ACC112 (cell line): ENCODE data around the gene C2orf76.
"Not testable (repeated sequence)": the region's sequence is repeated elsewhere in the genome, so short reads cannot be mapped to it uniquely, and the experiment has no call there.

Source experiments
- H2AFZ ChIP-seq: fragments of 200-600 bp; sonication (generic); one replicate; pipeline ENCODE4 v1.6.0; 2017; ENCODE audit warnings: antibody characterized with exemption, low read length; ENCODE audit not compliant: unreplicated experiment
- H3K27ac ChIP-seq: fragments of 200-600 bp; sonication (generic); 2 replicates; pipeline ENCODE4 v1.5.1; 2014; ENCODE audit warnings: low read depth, mild to moderate bottlenecking, antibody characterized with exemption, low read length, moderate library complexity
- H3K27me3 ChIP-seq: fragments of 200-600 bp; sonication (generic); 2 replicates; pipeline ENCODE4 v1.6.1; 2014; ENCODE audit warnings: mild to moderate bottlenecking, antibody characterized with exemption, low read length, moderate library complexity, mixed read lengths; ENCODE audit not compliant: insufficient read depth
- H3K36me3 ChIP-seq: fragments of 200-600 bp; sonication (generic); 2 replicates; pipeline ENCODE4 v1.6.1; 2016; ENCODE audit warnings: mild to moderate bottlenecking, antibody characterized with exemption, low read length, moderate library complexity, mixed read lengths; ENCODE audit not compliant: insufficient read depth
- H3K4me1 ChIP-seq: fragments of 200-600 bp; sonication (generic); one replicate; pipeline ENCODE4 v1.6.1; 2016; ENCODE audit warnings: low read length, mixed read lengths; ENCODE audit not compliant: insufficient read depth, unreplicated experiment, control insufficient read depth
- H3K4me3 ChIP-seq: fragments of 200-600 bp; sonication (generic); 2 replicates; pipeline ENCODE4 v1.5.1; 2014; ENCODE audit warnings: mild to moderate bottlenecking, low read depth, low read length
- H3K79me2 ChIP-seq: fragments of 200-600 bp; sonication (generic); one replicate; pipeline ENCODE4 v1.6.0; 2016; ENCODE audit warnings: low read length; ENCODE audit not compliant: control insufficient read depth, unreplicated experiment, insufficient read depth

The C2orf76 gene

GRCh38 chr2:119376810-119377209, 10.2 kb upstream of the C2orf76 start:
- Histone ChIP-seq H3K27ac (no peak overlapping the region), H3K27me3 (no peaks in the 10 kb centered on the region), H3K79me2 (no peaks in the 10 kb centered on the region), H3K4me3 (no peak overlapping the region), H3K36me3 (peaks cover 14% of the 10 kb centered on the region; the same call in 1 of the 2 replicates), H3K4me1 (no peaks in the 10 kb centered on the region), H2AFZ (no peak overlapping the region)

- H3K79me2 ChIP-seq, H3K27ac ChIP-seq, H3K4me3 ChIP-seq, H3K4me1 ChIP-seq, H3K27me3 ChIP-seq, H2AFZ ChIP-seq: not testable (repeated sequence)
- H3K36me3 ChIP-seq, result peaks cover 18% of the 10 kb centered on the region; the same call in 1 of the 2 replicates
Measured at GRCh38 chr2:119376406-119376805, 9.8 kb upstream of the C2orf76 start.

- H3K4me1 ChIP-seq, H2AFZ ChIP-seq, H3K4me3 ChIP-seq, H3K27ac ChIP-seq, H3K79me2 ChIP-seq, H3K27me3 ChIP-seq: not testable (repeated sequence)
- peaks cover 35% of the 10 kb centered on the region for H3K36me3 ChIP-seq
Measured at GRCh38 chr2:119373907-119374745, 7.5 kb upstream of the C2orf76 start.

- Histone ChIP-seq H2AFZ (no peak overlapping the region), H3K79me2 (peaks cover 13% of the 10 kb centered on the region), H3K4me1 (peaks cover 5% of the 10 kb centered on the region), H3K4me3 (no peak overlapping the region), H3K27me3 (no peaks in the 10 kb centered on the region), H3K27ac (no peak overlapping the region), H3K36me3 (peaks cover 37% of the 10 kb centered on the region)
Measured at GRCh38 chr2:119372778-119373568, 6.3 kb upstream of the C2orf76 start.

- Histone ChIP-seq H3K4me1 (peaks cover 7% of the 10 kb centered on the region), H3K79me2 (peaks cover 23% of the 10 kb centered on the region), H3K4me3 (no peak overlapping the region), H3K27me3 (no peaks in the 10 kb centered on the region), H3K36me3 (peaks cover 37% of the 10 kb centered on the region), H3K27ac (no peak overlapping the region), H2AFZ (no peak overlapping the region)
Measured at GRCh38 chr2:119371111-119371510, 4.5 kb upstream of the C2orf76 start.

GRCh38 chr2:119369845-119370244, 3.2 kb upstream of the C2orf76 start:
- peaks cover 16% of the 10 kb centered on the region for H3K4me1 ChIP-seq
- no peak overlapping the region for H3K4me3 ChIP-seq
- peaks cover 35% of the 10 kb centered on the region for H3K79me2 ChIP-seq
- H2AFZ ChIP-seq, result no peak overlapping the region
- no peak overlapping the region for H3K27ac ChIP-seq
- no peaks in the 10 kb centered on the region for H3K27me3 ChIP-seq
- peaks cover 37% of the 10 kb centered on the region for H3K36me3 ChIP-seq

- Histone ChIP-seq H3K27me3 (no peaks in the 10 kb centered on the region), H3K4me1 (peaks cover 17% of the 10 kb centered on the region), H3K27ac (no peak overlapping the region; the same call in 1 of the 2 replicates), H3K36me3 (peaks cover 30% of the 10 kb centered on the region), H3K79me2 (peaks cover 38% of the 10 kb centered on the region), H3K4me3 (peak overlapping the region; percentile 88), H2AFZ (peak overlapping the region; percentile 19)
Measured at GRCh38 chr2:119367472-119368099, 952 bp upstream of the C2orf76 start.

- H3K27me3 ChIP-seq, result no peaks in the 10 kb centered on the region
- peak overlapping the region; percentile 88 for H3K4me3 ChIP-seq
- H3K27ac ChIP-seq, result peak overlapping the region; percentile 14; the same call in 1 of the 2 replicates
- H3K4me1 ChIP-seq, result peaks cover 17% of the 10 kb centered on the region
- peak overlapping the region; percentile 96 for H2AFZ ChIP-seq
- H3K79me2 ChIP-seq, result peaks cover 38% of the 10 kb centered on the region
- H3K36me3 ChIP-seq, result peaks cover 17% of the 10 kb centered on the region
Measured at GRCh38 chr2:119366161-119366648, 429 bp downstream of the C2orf76 start.

GRCh38 chr2:119365436-119365835, 1.2 kb downstream of the C2orf76 start:
- Histone ChIP-seq H3K36me3 (peaks cover 9% of the 10 kb centered on the region; the same call in 1 of the 2 replicates), H3K79me2 (peaks cover 38% of the 10 kb centered on the region), H3K4me3 (peak overlapping the region; percentile 88), H3K27ac (no peak overlapping the region), H2AFZ (peak overlapping the region; percentile 96), H3K27me3 (no peaks in the 10 kb centered on the region), H3K4me1 (peaks cover 17% of the 10 kb centered on the region)

- peak overlapping the region; percentile 88 for H3K4me3 ChIP-seq
- H3K27me3 ChIP-seq, result no peaks in the 10 kb centered on the region
- peaks cover 5% of the 10 kb centered on the region; the same call in 1 of the 2 replicates for H3K36me3 ChIP-seq
- peaks cover 38% of the 10 kb centered on the region for H3K79me2 ChIP-seq
- H3K27ac ChIP-seq, result no peak overlapping the region
- no peak overlapping the region for H2AFZ ChIP-seq
- peaks cover 17% of the 10 kb centered on the region for H3K4me1 ChIP-seq
Measured at GRCh38 chr2:119364798-119365197, 1.8 kb downstream of the C2orf76 start.
